OCI-LY7 (cell line): ENCODE data around the gene RPSA.

Source experiments
- EZH2phosphoT487 ChIP-seq: fragments of 200-600 bp; sonication (generic); IDR thresholded peaks from 2 replicates; pipeline ENCODE4 v1.6.1; 2018; ENCODE audit warnings: low read depth, borderline replicate concordance, mild to moderate bottlenecking, mixed run types, antibody characterized with exemption, low read length, moderate library complexity, mixed read lengths
- TF ChIP-seq, protein P1 (sequence below): fragments of 200-600 bp; sonication (generic); conservative IDR thresholded peaks from 2 replicates; pipeline ENCODE4 v1.5.1; 2014; ENCODE audit warnings: mild to moderate bottlenecking, antibody characterized with exemption, low read length, moderate library complexity, mixed read lengths

DNA sequence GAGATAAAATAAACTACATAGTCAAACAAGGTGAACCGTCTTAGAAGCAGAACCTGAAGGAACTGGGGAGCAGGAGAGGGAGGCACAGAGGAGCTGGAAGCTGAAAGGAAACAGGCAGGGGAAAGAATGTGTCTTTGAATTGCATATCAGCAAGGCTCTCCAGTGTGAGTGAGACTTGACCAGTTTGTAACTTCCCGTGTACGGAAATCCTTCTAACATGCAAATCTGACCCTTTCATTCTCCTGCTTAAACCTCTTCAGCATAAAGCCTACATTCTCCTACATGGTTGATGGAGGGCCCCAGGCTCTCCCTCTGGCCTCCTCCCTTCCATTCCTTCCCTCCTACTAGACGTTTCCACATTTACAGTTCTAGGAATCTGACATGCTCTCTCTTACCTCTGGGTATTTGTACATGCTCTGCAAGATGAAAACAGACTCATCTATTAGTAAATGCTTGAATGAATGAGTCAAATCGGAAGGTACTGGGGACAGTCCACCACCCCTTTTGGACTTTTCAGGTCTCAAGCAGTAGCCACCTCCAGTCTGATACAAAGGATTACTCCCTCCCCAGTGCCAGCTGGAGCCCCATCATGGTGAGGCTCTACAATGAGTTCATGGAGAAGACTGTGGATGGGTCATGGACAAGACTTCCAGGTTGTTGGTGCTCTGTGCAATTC is 29.4 kb upstream of the RPSA start:
- TF ChIP-seq, protein P1, sequence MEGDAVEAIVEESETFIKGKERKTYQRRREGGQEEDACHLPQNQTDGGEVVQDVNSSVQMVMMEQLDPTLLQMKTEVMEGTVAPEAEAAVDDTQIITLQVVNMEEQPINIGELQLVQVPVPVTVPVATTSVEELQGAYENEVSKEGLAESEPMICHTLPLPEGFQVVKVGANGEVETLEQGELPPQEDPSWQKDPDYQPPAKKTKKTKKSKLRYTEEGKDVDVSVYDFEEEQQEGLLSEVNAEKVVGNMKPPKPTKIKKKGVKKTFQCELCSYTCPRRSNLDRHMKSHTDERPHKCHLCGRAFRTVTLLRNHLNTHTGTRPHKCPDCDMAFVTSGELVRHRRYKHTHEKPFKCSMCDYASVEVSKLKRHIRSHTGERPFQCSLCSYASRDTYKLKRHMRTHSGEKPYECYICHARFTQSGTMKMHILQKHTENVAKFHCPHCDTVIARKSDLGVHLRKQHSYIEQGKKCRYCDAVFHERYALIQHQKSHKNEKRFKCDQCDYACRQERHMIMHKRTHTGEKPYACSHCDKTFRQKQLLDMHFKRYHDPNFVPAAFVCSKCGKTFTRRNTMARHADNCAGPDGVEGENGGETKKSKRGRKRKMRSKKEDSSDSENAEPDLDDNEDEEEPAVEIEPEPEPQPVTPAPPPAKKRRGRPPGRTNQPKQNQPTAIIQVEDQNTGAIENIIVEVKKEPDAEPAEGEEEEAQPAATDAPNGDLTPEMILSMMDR: no peak
- no peak for TF ChIP-seq EZH2phosphoT487
